Measurements from ENCODE around the gene CALML3. TPM values are rescaled to one million over a fixed set of nuclear protein-coding genes. Genes with fewer than 3 reads are reported as not detected.

CALML3 gene
- total RNA-seq, 1 experiment from 2014 or later: not detected

DNA sequence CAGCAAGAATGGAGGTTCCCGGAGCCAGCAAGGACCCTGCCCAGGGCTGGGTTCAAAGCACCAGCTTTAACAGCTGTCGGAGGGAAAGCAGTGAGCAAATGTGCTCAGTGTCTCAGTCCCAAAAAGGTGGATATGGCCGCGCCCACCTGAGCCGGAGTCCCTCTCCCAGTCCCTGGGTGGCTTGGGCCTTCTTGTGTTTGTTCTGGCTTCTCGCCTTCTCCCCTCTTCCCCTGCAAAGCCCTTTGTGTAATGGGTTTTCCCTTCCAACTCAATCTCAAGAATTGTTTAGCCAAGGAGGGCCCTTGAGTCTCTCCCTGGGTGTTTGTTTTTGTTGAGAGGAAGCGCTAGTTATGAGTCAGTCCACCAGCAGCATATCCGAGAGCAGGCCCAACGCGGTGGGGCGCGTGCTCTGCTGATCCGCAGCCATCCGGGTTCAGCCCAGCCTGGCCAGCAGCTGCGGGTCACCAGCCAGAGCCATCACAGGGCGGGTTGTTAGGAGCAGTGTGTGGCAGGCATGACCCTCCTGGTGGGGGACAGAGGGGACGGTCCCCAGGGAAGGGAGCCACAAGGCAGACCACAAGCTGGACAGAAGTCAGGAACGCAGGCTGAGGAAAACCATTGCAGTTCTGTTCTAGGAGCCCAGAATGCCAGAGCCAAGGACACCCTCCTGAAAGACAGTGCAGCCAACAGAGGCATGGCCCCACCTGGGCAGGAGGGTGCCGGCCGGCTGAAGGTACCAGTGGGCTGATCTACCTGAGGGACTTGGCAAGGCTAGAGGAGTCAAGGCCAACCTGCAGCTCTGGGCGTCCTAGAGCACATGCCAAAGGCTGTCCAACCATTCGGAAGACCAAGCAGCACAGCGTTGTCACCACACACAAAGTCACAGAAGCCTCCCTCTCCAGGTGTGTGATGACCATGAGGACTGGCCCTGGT, 21.3 kb downstream of the CALML3 start:
- peaks cover 11% of the 10 kb centered on the region for H3K9me3 ChIP-seq (ENCODE audit: low read depth, low read length, poor library complexity, severe bottlenecking)
- no TSS peak for BruUV-seq (replicated peaks)
- no peak overlapping the region for H3K4me3 ChIP-seq (ENCODE audit: low read depth, low read length, poor library complexity, severe bottlenecking)
- no peak overlapping the region for H3K27ac ChIP-seq (ENCODE audit: low read depth, low read length, poor library complexity, severe bottlenecking)
- no peak for DNase-seq (ENCODE audit: low spot score)
- H3K4me1 ChIP-seq (ENCODE audit: insufficient read depth, low read length, poor library complexity, severe bottlenecking): no peaks in the 10 kb centered on the region
- intact Hi-C loops (cut with micrococcal nuclease; ENCODE audit: unreplicated experiment): no loop called here
- H3K36me3 ChIP-seq (ENCODE audit: insufficient read depth, low read length, poor library complexity, severe bottlenecking): no peaks in the 10 kb centered on the region
- CTCF ChIA-PET: no interaction called here
- POLR2A ChIA-PET (ENCODE audit: low non-redundant PET): no interaction called here
- TF ChIP-seq, protein P1, sequence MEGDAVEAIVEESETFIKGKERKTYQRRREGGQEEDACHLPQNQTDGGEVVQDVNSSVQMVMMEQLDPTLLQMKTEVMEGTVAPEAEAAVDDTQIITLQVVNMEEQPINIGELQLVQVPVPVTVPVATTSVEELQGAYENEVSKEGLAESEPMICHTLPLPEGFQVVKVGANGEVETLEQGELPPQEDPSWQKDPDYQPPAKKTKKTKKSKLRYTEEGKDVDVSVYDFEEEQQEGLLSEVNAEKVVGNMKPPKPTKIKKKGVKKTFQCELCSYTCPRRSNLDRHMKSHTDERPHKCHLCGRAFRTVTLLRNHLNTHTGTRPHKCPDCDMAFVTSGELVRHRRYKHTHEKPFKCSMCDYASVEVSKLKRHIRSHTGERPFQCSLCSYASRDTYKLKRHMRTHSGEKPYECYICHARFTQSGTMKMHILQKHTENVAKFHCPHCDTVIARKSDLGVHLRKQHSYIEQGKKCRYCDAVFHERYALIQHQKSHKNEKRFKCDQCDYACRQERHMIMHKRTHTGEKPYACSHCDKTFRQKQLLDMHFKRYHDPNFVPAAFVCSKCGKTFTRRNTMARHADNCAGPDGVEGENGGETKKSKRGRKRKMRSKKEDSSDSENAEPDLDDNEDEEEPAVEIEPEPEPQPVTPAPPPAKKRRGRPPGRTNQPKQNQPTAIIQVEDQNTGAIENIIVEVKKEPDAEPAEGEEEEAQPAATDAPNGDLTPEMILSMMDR (conservative IDR thresholded peaks at IDR 0.05; ENCODE audit: low read depth, low read length): no peak
- no peak for TF ChIP-seq EZH2 (IDR thresholded peaks at IDR 0.05; ENCODE audit: borderline replicate concordance, low read depth, low read length, poor library complexity, severe bottlenecking)
- H3K27me3 ChIP-seq (replicated peaks; ENCODE audit: insufficient read depth, low read depth, low read length, poor library complexity): no peaks in the 10 kb centered on the region

DNA sequence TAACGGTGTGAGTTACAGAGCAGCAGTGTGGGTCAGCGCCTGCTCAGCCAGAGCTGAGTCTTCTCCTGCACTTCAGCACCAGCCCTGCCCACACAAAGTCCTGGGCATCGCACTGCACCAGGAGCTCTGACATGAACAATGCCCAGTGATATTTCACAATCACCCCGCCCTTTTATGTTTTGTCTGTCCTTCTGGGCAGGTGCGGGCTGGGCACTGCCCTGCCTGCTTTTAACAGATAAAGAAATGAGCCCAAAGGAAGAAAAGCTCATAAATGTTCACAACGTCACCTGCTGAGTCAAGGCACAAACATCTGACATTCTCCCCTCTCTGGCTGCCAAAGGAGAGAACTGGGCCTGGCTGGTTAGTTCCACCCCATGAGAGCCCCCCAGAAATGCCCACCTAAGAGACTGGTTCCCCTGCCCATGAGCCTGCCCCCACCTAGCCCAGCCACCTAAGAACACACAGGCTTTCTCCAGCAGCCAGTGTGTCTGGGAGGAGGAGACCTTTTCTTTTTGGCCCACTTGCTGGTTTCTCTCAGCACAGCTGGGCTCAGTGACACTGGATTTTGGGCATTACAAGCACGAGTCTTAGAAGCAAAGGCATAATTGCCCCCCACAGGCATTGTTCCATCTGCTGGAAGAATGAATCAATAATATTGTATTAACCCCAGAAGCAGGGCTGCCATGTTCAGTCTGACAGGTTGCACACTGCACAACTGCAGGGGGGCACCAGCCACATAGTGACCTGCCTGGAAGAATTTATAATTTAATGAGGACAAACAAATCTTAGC, 22.3 kb downstream of the CALML3 start:
- no peak overlapping the region for H3K27ac ChIP-seq (ENCODE audit: low read depth, low read length, poor library complexity, severe bottlenecking)
- ChIA-PET CTCF (no interaction called here), POLR2A (ENCODE audit: low non-redundant PET) (no interaction called here)
- H3K36me3 ChIP-seq (ENCODE audit: insufficient read depth, low read length, poor library complexity, severe bottlenecking): no peaks in the 10 kb centered on the region
- BruUV-seq (replicated peaks): no TSS peak
- intact Hi-C loops (cut with micrococcal nuclease; ENCODE audit: unreplicated experiment): no loop called here
- no peak overlapping the region for H3K4me3 ChIP-seq (ENCODE audit: low read depth, low read length, poor library complexity, severe bottlenecking)
- peaks cover 9% of the 10 kb centered on the region for H3K9me3 ChIP-seq (ENCODE audit: low read depth, low read length, poor library complexity, severe bottlenecking)
- no peak for DNase-seq (ENCODE audit: low spot score)
- TF ChIP-seq EZH2 (IDR thresholded peaks at IDR 0.05; ENCODE audit: borderline replicate concordance, low read depth, low read length, poor library complexity, severe bottlenecking): no peak
- TF ChIP-seq, protein P1 (conservative IDR thresholded peaks at IDR 0.05; ENCODE audit: low read depth, low read length): no peak
- H3K27me3 ChIP-seq (replicated peaks; ENCODE audit: insufficient read depth, low read depth, low read length, poor library complexity): no peaks in the 10 kb centered on the region
- no peaks in the 10 kb centered on the region for H3K4me1 ChIP-seq (ENCODE audit: insufficient read depth, low read length, poor library complexity, severe bottlenecking)

DNA sequence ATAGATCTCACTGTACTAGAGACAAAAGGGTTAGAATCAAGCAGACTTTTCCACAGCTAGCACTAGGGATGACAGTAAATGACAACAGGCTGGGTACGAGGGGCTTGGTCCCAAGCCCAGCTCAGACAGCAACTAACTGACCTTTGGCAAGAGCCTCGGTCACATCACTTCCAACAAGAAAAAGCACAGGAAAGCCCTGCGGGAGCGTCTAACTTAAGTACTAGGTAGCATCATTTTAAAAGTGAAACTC, 22.8 kb downstream of the CALML3 start:
- Histone ChIP-seq H3K9me3 (ENCODE audit: low read depth, low read length, poor library complexity, severe bottlenecking) (peaks cover 5% of the 10 kb centered on the region), H3K4me1 (ENCODE audit: insufficient read depth, low read length, poor library complexity, severe bottlenecking) (no peaks in the 10 kb centered on the region), H3K27ac (ENCODE audit: low read depth, low read length, poor library complexity, severe bottlenecking) (no peak overlapping the region), H3K27me3 (replicated peaks; ENCODE audit: insufficient read depth, low read depth, low read length, poor library complexity) (no peaks in the 10 kb centered on the region), H3K36me3 (ENCODE audit: insufficient read depth, low read length, poor library complexity, severe bottlenecking) (no peaks in the 10 kb centered on the region), H3K4me3 (ENCODE audit: low read depth, low read length, poor library complexity, severe bottlenecking) (no peak overlapping the region)
- CTCF ChIA-PET: no interaction called here
- POLR2A ChIA-PET (ENCODE audit: low non-redundant PET): no interaction called here
- TF ChIP-seq, protein P1 (conservative IDR thresholded peaks at IDR 0.05; ENCODE audit: low read depth, low read length): no peak
- no peak for TF ChIP-seq EZH2 (IDR thresholded peaks at IDR 0.05; ENCODE audit: borderline replicate concordance, low read depth, low read length, poor library complexity, severe bottlenecking)
- intact Hi-C loops (cut with micrococcal nuclease; ENCODE audit: unreplicated experiment): no loop called here
- BruUV-seq (replicated peaks): no TSS peak
- no peak for DNase-seq (ENCODE audit: low spot score)

All from A673 (cell line).